ENCODE measurements around the gene SLC66A3.
A peak's percentile ranks its signal among the peaks of the same experiment; 100 is the strongest.

The SLC66A3 gene

DNA sequence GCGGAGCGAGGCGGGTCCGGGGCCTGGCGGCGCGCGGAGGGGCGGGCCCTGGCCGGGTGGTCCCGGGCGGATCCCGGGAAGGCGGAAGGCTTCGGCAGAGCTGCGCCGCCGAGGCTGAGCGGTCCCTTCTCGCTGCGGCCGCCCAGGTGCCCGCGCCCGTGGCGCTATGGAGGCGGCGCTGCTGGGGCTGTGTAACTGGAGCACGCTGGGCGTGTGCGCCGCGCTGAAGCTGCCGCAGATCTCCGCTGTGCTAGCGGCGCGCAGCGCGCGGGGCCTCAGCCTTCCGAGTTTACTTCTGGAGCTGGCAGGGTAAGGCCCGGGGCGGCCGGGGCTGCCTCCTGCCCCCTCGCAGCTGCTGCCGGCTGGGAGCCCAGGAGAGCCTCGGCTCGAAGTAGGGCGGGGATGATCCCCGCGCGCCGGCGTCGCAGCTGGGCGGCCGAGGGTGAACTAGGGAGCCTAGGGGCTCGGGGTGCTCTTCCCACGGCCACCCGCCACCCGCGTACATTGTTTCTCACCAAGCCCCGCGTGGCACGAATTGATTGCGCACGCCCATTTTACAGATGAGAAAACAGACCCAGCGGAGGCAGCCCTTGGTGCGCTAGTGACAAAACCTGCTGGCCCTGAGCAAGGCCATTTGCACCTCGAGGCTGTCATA is at the start of gene SLC66A3:
SLC66A3 (plus strand) TSS at position 87 of the 655 bp plus-strand sequence; CDS start at position 167, 80 bp downstream.
- peak; percentile 87 for DNase-seq

DNA sequence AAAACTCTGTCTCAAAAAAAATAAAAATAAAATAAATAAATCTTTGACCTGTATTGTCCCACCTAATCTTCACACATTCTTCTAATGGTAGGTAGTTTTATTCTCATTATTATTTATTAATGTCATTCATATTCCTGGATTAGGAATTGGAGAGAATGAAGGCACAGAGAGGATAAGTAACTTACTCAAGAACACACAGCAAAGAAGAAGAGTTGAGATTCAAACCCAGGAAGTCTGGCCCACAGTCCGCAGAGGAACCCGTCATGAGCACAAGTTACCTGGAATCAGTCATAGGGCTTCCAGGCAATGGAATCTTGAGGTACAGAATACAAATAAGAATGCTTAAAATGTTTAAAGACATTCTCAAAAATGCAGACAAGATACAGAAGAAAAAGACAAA is 46.3 kb upstream of the SLC66A3 start:
- no peak for DNase-seq

DNA sequence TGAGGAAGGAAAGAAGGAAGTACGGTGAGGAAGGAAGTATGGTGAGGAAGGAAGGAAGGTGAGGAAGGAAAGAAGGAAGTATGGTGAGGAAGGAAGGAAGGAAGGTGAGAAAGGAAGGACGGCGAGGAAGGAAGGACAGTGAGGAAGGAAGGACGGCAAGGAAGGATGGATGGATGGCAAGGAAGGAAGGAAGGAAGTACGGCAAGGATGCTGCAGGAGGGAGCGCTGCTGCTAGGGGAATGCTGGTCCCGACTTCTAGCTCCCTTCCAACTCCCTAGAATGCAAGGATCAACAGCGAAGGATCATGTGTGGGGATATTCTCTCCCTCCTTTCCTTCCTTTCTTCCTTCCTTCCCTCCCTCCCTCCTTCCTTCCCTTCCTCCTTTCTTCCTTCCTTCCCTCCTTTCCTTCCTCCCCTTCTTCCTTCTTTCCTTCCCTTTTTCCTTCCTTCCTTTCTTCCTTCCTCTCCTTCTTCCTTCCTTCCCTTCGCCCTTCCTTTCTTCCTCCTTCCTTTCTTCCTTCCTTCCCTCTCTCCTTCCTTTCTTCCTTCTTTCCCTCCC is 42.3 kb upstream of the SLC66A3 start:
- no peak for DNase-seq

DNA sequence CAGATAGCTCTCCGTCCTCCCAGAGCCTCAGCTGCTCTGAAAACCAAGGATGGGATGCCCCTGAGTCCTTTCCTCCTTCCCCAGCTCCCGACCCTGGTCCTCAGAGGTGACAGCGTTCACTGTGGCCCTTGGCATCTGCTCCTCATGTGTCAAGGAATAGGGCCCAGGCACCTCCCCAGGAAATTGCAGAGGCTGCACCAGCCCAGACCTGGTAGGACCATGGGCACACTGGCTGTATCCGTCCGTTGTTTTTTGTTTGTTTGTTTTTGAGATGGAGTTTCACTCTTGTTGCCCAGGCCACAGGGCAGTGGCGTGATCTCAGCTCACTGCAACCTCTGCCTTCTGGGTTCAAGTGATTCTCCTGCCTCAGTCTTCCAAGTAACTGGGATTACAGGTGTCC is 37.5 kb upstream of the SLC66A3 start:
- no peak for DNase-seq

DNA sequence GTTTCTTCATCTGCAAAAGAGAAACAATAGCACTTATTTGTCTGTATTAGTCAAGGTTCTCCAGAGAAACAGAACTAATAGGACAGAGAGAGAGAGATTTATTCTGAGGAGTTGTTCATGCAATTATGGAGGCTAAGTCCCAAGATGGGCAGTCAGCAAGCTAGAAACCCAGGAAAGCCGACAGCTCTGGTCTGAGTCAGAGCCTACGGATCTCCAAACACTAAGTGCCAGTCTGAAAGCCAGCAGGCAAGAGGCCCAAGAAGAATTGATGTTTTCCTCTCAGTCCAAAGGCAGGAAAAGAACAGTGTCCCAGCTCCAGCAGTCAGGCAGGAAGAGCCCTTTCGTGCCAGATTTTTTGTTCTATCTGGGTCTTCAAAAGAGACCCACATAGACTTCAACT is 36.5 kb upstream of the SLC66A3 start:
- no peak for DNase-seq

DNA sequence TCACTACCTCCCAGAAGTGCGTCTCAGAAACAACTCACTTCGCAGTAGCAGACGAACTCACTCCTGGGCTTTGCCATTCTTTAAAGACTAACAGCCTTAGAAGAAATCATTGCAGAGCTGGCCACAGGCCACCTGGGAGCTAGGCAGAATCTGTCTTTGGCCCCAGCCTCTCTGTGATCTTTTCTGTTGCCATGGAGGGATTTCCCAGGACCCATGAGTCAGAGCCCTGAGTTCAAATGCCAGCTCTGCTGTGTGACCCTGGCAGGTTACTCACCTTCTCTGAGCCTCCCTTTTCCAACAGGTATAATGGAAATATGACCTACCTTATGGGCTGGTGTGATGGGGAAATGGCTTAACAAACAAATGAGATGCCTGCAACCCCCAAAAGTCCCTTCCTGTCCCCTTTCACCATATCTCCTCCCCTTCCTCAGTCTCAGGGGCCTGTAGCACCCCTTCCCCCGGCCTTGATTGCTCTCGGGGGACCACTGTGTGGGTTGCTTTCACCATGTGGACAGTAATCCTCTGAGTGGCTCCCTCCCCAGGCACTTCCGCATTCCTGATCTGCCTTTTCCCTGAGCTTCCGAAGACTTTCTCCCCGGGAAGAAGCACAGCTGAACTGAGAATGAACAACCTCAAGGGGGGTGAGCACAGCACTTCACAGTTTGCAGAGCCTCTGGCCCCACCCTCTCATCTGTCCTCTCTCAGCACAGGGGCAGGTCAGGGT is 34.0 kb upstream of the SLC66A3 start:
- DNase-seq = no peak

DNA sequence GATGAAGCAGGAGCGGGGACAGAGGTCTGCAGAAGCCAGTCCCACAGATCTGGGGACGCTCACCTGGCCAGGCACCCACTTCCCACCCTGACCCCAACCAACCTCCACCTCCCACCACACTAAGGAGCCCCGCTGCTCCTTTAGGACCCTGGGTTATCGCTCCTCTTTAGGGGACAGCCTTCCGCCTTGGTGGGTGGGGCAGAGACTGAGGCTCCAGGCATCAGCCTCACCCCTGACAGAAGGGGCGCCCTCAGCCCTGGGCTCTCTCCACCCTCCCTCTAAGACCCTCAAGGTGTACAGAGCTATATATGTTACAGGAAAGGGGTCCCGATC is 33.5 kb upstream of the SLC66A3 start:
- no peak for DNase-seq

DNA sequence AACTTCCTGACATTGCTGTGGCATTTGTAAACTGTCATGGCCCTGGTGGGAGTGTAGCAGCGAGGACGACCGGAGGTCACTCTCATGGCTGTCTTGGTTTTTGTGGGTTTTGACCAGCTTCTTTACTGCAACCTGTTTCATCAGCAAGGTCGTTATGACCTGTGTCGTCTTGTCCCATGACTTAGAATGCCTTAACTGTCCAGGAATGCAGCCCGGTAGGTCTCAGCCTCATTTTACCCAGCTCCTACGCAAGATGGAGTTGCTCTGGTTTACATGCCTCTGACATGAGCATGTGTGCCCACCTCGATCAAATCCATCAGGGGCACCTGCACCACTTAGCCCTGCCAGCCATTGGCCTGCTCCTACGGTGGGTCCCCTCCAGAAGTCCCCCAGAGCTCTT is 32.9 kb upstream of the SLC66A3 start:
- DNase-seq = no peak

DNA sequence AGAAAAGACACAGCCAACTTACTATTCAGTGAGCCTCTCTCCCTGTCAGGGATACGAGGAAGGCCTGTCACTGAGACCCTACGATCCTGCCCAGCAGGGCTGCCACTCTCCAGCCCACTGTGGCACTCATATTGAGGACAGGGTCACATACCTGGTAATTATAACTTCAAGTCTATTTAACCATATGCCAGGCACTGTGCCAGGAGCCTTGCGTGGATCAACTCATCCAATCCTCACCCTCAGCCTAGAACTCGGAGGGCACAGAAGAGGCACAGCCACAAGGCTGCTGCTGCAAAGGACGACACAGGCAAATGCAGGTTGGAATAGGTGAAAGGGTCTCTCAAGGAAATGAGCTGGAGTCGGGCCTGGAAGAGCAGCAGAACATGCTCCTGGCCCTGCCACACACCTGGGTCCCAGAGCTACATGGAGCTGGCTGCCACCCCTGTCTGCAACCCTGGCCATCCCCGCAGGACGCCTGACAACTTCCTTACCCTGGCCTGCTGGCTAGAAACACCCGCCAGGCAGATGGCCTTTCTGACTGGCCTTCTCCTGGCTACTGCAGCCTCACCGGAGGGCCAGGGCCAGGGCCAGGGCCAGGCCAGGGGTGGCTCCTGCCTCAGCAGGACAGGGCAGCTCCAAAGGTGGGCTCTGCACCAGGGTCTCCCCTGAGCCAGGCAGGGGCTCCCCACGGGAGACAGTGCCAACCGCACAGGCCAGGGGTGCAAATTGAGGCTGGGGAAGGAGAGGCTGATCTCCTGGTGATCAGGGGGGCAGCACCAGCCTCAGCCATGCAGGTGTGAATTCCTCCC is 32.1 kb upstream of the SLC66A3 start:
- no peak for DNase-seq

DNA sequence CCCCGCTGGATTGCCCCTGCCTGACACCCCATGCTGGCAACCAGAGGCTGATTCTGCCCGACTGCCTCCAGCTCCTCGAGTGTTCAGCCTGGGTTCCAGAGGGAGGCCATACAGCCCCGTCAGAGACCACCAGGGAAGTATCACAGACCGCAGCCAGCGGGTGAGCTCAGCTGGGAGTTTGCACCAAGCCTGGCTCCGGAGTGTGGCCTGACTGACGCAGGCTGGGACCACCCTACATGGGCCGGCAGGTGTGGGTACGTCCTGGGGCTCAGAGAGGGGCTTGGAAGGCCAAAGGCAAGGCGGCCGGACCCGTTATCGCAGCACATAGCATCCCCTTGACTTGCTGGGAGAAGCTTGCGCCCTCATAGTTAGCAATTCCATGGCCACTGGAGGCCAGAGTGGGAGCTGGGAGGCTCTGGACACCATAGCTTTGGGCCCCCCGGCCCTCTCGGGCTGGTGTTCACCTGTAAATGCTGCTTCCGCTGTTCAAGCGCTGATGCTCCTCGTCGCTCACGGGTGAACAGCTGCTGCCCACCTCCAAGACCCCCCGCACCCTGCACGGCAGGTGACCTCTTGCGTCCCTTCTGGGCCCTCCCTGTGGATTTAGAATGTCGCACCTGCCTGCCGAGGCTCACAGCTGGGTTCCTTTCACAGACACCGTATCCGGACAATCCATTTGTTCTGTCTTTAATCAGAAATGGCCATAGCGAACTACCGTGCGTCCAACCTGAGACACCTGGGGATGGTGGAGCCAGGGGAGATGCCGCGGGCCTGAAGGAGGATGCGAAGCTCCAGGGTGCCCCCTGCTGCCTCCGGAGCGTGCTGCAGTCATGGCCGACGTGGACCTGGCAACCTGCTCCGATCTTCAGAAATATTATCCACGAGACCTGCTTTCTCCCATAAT is 31.2 kb upstream of the SLC66A3 start:
- peak; percentile 74 for DNase-seq

DNA sequence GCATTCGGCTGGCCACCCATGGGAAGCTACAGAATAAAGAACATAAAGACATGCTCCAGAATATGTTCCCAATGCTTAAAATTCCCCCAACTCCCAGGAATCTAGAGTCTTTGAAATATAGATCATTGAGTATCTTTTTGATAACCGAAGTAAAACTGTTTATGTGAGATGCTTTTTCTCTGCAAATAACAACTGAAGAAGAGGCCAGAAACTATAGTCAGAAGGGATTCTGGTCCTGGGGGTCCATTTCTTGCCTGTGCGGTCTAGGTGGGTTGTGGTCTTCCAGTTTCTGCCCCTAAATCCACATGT is 30.6 kb upstream of the SLC66A3 start:
- no peak for DNase-seq

DNA sequence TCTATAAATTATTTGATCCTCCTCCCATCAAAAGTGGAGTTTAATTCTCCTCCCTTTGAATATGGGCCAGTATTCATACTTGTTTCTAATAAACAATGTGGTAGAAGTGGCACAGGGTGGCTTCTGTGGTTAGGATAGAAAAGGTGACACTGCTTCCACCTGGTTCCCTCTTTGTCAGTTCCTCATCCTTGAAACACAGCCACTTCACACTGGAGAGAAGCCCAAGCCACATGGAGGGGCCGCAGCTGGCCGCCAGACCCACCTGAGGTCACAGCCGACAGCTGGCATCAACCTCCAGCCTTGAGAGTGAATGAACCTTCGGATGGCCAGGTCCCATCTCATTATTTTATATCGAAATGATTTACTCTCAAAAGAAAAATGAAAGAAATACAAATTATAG is 27.5 kb upstream of the SLC66A3 start:
- peak; percentile 64 for DNase-seq

DNA sequence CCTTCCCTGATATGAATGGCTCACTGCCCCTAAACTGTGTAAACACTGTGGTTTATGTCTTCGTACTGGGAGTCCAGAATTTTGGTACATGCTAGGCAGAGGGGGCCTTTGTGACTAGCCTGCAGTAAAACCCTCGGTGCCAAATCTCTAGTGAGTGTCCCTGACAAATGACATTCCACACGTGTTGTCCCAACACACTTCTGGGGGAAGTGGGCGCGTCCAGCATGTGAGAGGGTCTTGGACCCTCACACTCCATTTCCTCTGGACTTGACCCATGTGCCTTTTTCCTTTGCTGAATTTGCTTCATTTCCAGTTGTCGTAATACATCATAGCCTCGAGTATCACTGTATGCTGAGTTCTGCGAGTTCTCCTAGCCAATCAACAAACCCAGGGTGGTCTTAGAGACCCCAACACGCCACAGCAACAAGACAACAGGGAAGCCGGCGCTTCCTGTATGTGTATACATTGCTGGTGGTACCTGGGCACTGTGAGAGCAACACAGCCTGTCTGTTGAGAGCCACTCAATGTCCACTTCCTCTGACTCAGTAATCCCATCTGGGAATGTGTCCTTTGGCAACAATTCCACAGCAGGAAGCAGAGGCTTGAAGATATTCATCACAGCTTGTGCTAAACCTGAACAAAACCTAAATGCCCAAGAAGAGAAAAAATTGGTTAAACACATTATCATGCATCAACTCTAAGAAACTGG is 26.9 kb upstream of the SLC66A3 start:
- no peak for DNase-seq

DNA sequence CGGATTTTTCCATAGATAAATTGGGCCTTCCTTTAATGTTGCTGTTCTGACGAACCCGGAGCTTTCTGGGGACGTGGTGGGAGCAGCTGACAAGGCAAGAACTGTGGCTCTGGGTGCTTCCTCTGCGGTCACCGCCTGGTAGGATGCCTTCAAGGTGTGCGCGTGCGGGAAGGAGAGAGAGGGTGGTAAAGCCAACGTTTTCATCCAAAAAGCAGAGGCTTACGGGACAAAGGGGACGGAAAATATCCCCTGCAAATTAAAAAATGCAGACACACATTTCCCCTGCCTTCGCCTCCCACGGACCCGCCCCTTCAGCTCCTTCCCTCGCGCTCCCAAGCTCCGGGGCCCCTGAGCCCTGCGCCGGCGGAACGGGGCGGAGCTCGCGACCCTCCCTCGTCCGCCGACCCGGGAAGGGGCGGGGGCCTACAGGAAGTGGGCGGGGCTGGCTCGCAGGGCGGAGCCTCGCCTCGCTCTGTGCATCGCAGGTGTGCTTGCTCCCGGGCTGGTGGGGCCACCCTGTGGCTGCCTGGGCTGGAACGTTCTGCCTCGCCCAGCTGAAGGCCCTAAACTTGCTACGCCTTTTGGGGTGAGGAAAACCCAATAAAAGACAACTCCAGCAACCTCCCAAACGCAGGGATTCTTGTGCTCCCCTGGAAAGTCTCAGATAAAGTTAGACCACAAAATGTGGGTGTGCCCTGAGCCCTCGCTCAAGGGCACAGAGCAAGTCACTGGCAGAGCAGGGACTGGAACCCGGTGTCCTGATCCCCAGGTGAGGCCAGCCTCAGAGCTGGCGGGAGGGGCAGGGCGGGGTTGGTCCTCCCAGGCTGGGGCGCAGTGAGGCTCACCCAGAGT is 25.4 kb upstream of the SLC66A3 start:
- no peak for DNase-seq

DNA sequence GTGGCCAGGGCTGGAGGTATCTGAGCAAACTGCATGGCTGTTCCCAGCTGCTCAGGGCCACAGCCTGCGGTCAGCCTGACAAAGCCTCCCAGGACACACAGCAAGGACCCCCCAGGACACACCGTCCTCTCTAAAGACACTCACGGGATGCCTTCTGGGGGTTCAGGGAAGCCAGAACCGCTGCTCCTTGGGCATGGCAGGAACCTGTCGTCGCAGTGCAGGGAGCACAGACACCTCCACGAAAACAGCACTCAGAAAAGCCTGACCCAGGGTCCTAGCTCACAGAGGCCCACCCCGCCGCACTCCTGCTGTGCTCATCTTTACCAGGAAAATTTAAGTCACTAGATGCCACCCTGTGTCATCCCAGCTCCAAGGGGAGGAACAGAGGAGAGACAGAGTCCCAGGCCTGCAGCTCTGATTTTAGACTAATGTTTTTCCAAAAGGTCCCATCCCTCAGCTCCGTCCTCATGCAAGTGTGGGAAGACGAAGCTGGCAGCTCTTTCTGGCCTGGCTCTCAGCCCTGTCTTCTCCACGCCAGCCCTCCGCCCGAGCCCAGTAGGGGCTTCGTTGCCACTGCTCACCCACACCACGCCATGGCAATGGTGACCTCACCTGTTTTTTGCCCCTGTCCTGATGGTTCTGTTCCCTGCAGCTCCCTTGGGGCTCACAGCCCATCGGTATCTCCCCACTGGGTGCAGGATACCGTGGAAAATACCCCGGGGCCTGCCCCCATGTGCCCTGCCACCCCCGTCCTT is 23.9 kb upstream of the SLC66A3 start:
- DNase-seq = no peak

DNA sequence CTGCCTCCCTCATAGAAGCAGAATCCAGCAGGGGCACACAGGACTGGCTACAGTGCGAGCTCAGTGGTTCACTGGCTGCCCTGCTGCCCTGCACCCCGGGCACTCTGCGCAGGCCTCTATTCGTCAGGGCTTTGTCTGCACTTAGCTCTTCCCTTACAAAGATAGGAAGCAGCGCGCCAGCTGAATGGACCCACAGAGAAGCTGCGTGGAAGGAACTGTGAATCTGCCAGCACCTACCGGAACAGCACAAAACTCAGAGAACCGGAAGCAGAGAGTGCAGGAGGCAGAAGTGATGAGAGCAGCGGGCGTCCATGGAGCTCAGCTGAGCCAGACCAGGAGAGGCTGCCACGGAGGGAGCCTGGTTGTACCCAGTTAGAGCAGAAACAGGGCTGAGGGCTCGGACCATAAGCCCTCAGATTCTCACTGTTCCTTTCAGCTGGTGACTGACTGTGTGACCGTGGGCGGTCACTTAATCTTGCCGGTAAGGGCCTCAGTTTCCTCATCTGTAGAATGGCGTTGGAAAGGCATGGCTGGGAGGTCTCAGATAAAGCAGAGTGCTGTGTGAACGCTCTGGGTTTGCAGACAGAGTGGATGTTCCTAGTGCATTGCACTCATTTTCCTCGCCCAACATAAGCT is 23.1 kb upstream of the SLC66A3 start:
- no peak for DNase-seq

DNA sequence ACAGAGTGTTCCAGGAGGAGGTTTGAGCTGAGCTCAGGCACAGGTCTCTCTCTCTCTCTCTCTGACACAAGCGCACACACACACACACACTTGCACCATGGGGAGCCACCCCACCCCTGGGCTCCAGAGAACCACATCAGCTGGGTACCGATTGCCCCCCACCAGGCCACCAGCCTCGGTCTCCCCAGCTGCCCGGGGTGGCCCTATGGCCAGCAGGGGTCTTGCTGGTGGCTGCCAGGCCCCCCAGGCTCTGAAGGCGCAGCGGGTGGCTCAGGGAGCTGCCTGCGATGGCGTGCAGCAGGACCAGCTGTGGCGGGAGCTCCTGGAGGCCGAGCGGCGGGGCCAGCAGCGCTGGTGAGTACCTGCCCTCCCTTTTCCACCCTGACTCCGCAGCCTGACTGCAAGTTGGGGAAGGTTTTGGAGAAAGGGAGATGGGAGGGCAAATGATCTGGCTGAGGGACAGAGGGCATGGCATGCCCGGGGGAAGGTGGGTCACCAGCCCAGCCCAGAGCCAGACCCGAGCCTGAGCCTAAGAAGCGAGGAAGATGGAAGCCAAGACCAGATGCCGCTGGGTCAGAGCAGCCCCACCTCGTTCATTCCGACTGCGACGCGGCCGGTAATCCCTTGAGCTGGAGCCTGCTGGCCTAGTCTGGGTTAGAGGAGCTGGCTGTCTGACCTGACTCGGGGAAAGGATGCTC is 21.9 kb upstream of the SLC66A3 start:
- DNase-seq = no peak

DNA sequence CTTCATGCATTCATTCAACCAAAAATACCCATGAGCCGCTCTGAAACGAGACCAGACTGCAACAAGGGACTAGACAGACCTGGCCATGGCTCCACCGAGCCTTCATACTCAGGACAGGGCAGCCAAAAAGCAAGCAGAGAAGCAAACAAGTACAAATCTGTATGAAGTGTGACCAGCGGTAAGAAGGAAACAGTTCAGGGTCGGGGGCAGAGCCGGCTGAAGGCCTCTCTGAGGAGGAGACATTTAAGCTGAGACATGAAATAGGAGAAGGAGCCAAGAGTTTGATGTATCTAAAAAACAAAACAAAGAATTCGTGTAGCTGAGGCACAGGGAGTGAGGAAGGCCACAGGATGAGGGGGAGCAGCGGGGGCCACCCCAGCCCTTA is 21.3 kb upstream of the SLC66A3 start:
- DNase-seq = no peak

DNA sequence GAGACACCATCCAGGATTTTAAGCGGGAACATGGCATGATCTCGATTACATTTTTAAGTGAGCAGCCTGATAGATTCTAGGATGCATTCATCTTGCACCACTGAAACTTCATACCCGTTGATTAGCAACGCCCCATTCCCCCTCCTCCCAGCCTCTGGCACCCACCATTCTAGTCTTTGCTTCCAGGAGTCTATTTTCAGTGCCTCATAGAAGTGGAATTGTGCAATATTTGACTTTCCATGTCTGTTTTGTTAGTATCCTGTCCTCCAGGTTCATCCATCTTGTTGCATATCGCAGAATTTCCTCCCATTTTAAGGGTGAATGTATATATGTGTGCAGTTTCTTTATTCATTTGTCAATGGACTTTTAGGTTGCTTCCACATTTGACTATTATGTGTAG is 20.9 kb upstream of the SLC66A3 start:
- no peak for DNase-seq

Measured in NCI-H2107 (cell line).